Muscle layer of colon (tissue), 2 donors: ENCODE data around the gene SLC24A4.

Source experiments
- H3K27ac ChIP-seq: one replicate; pipeline ENCODE4 v1.7.0; 2013; ENCODE audit warnings: low read depth, mild to moderate bottlenecking, low read length, moderate library complexity
- H3K27me3 ChIP-seq, 2 donors: one replicate each; pipeline ENCODE4 v1.7.0; 2013; ENCODE audit warnings: low read length in 2 of 2, mild to moderate bottlenecking in 2 of 2; ENCODE audit not compliant: insufficient read depth in 2 of 2, control insufficient read depth in 1 of 2
- H3K36me3 ChIP-seq: one replicate; pipeline ENCODE4 v1.7.0; 2013; ENCODE audit warnings: mild to moderate bottlenecking, low read length; ENCODE audit not compliant: insufficient read depth
- H3K4me1 ChIP-seq: one replicate; pipeline ENCODE4 v1.7.0; 2013; ENCODE audit warnings: mild to moderate bottlenecking, low read length; ENCODE audit not compliant: insufficient read depth
- H3K4me3 ChIP-seq, 2 donors: one replicate each; pipeline ENCODE4 v1.7.0; 2013; ENCODE audit warnings: low read length in 2 of 2, low read depth in 1 of 2, mild to moderate bottlenecking in 1 of 2, moderate library complexity in 1 of 2
- H3K9ac ChIP-seq: one replicate; pipeline ENCODE4 v1.7.0; 2013; ENCODE audit warnings: low read length
- H3K9me3 ChIP-seq: one replicate; pipeline ENCODE4 v1.7.0; 2013; ENCODE audit warnings: mild to moderate bottlenecking, low read length
- donor health status: abdominal sarcoma.
- donor health status: Adenocarcinoma of cecum.

SLC24A4 gene

DNA sequence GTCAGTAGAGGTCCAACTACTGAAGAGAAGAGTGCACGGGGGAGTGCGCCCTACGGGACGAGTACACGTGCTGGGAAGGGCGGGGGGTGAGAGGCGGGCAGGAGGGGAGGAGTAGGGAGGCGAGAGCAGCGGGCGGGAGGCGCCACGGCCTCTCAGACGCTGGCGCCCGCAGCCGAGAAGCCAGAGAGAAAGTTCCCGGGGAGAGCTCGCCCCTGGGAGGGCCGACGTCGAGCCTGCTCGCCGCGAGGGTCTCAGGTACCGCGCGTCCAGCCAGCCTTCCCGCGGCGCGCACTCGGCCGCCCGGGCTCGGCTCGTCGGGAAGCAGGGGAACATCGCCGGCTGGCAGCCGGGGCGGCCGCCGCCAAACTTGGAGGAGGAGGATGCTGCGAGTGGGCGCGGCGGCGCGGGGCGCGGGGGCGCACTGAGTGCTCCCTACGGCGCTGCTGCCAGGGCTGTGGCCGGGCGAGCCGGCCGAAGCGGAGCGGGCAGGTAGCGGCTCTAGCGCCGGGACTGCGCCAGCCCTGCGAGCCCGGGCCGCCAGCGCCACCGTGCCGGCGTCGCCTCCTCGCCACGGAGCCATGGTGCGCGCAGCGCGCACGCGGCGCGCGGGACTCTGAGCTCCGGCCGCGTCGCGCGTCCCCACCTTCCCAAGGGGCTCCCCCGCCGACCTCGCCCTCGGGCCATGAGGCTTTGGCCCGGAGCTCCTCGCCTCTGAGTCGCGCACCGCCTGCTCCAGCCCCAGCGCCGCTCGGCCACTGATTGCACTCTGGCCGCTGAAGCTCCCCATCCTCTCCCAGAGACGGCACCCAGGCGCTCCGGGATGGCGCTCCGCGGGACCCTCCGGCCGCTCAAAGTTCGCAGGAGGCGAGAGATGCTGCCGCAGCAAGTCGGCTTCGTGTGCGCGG lies at the start of gene SLC24A4:
Gene SLC24A4, plus strand, starts transcription at position 155 of the 905 bp plus-strand sequence. Its CDS starts 666 bp downstream, at position 821.
- no peak within 1 kb of the TSS for H3K9ac ChIP-seq
- peak within 1 kb of the TSS in 1 of 2 donors; percentile 10 for H3K4me3 ChIP-seq
- H3K27me3 ChIP-seq = peaks cover 25 to 36% of the 10 kb centered on the region in 2 donors
- H3K36me3 ChIP-seq = no peaks in the 10 kb centered on the region
- no peaks in the 10 kb centered on the region for H3K9me3 ChIP-seq
- no peaks in the 10 kb centered on the region for H3K4me1 ChIP-seq
- H3K27ac ChIP-seq = no peak within 1 kb of the TSS

GRCh38 chr14:92273166-92273565 lies 49.8 kb upstream of the SLC24A4 start:
- H3K9me3 ChIP-seq = no peaks in the 10 kb centered on the region
- no peak overlapping the region for H3K27ac ChIP-seq
- peaks cover 0 to 4% of the 10 kb centered on the region in 2 donors for H3K27me3 ChIP-seq
- no peaks in the 10 kb centered on the region for H3K4me1 ChIP-seq
- H3K4me3 ChIP-seq = no peak overlapping the region
- H3K36me3 ChIP-seq = no peaks in the 10 kb centered on the region
- no peak overlapping the region for H3K9ac ChIP-seq

DNA sequence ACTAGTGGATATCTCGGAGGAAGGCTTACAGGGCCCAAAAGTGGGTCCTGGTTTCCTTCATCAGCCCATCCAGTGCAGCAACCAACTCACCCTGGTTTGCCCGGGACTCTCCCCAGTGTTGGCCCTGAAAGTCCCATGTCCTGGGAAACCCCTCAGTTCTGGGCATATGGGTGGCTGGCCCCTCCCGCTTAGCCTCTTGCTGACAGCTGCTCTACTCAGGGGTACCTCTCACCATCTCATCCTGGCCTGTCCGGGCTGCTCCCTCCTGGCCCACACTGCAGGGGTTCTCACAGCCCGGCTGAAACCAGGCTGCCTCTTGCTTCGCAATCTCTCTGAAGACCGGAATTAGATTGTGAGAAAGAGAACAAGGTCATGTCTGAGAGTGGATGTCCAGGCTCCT lies 48.9 kb upstream of the SLC24A4 start:
- Histone ChIP-seq H3K27ac (no peak overlapping the region), H3K4me3 (no peak overlapping the region), H3K4me1 (no peaks in the 10 kb centered on the region), H3K9me3 (no peaks in the 10 kb centered on the region), H3K36me3 (no peaks in the 10 kb centered on the region), H3K27me3 (peaks cover 0 to 4% of the 10 kb centered on the region in 2 donors), H3K9ac (no peak overlapping the region)

- no peak overlapping the region for H3K4me3 ChIP-seq
- no peak overlapping the region for H3K27ac ChIP-seq
- H3K9me3 ChIP-seq = no peaks in the 10 kb centered on the region
- peaks cover 0 to 4% of the 10 kb centered on the region in 2 donors for H3K27me3 ChIP-seq
- no peaks in the 10 kb centered on the region for H3K36me3 ChIP-seq
- H3K9ac ChIP-seq = no peak overlapping the region
- H3K4me1 ChIP-seq = no peaks in the 10 kb centered on the region
Measured at GRCh38 chr14:92276074-92276473, 46.9 kb upstream of the SLC24A4 start.

GRCh38 chr14:92277031-92277430 lies 45.9 kb upstream of the SLC24A4 start:
- no peaks in the 10 kb centered on the region for H3K36me3 ChIP-seq
- no peaks in the 10 kb centered on the region for H3K4me1 ChIP-seq
- H3K4me3 ChIP-seq = no peak overlapping the region
- H3K27me3 ChIP-seq = peaks cover 0 to 4% of the 10 kb centered on the region in 2 donors
- no peak overlapping the region for H3K9ac ChIP-seq
- H3K27ac ChIP-seq = no peak overlapping the region
- H3K9me3 ChIP-seq = no peaks in the 10 kb centered on the region

DNA sequence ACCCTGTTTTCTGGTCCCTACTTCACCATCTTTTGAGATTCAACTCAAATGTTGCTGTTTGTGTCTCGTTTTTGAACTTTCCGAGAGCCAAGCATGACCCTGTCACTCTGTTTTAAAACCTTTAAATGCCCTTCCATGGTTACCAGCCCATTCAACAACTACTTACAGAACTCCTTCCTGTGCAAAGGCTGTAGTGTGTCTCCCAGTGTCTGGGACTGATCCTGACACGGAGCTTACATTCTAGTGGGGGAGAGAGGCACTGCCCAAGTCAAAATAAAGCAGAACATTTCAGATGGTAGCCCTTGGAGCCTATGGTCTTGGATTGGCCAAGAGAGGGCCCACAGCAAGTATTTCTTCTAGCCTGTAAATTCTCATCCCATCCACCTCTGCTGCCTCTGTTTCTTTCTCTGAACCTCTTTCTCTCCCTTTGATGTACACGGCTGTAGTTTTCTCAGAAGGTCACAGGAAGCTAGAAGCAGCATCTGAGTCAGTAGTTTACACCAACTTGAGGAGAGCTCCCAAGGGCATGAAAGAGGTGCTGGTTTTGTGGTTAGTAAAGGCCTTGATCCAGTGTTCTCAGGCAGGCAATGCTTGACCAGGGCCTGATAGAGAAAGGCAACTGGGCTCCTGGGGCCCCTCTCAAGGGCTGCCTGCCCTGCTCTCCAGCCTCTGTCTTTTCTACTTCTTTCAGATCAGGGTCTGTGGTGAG lies 42.3 kb upstream of the SLC24A4 start:
- Histone ChIP-seq H3K9me3 (no peaks in the 10 kb centered on the region), H3K9ac (no peak overlapping the region), H3K36me3 (no peaks in the 10 kb centered on the region), H3K27me3 (no peaks in the 10 kb centered on the region), H3K4me1 (no peaks in the 10 kb centered on the region), H3K4me3 (no peak overlapping the region), H3K27ac (no peak overlapping the region)

DNA sequence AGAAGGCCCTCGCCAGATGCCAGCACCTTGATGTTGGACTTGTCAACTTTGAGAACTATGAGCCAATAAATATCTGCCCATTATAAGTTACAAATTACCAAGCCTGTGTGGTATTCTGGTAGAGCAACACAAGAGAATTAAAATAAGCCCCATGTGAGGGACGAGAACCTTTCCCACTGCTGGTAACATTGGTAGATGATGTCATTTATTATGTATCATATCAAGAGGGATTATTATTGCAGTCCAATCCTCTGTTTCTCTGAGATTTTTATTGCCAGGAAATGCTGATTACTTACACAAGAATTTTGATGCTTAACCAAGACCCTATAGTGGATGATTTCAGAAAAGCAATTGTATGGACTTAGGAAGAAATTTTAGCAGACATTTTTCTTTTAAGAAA lies 40.3 kb upstream of the SLC24A4 start:
- no peaks in the 10 kb centered on the region for H3K36me3 ChIP-seq
- H3K4me3 ChIP-seq = no peak overlapping the region
- H3K27ac ChIP-seq = no peak overlapping the region
- peaks cover 0 to under 1% of the 10 kb centered on the region in 2 donors for H3K27me3 ChIP-seq
- no peaks in the 10 kb centered on the region for H3K4me1 ChIP-seq
- no peaks in the 10 kb centered on the region for H3K9me3 ChIP-seq
- no peak overlapping the region for H3K9ac ChIP-seq

DNA sequence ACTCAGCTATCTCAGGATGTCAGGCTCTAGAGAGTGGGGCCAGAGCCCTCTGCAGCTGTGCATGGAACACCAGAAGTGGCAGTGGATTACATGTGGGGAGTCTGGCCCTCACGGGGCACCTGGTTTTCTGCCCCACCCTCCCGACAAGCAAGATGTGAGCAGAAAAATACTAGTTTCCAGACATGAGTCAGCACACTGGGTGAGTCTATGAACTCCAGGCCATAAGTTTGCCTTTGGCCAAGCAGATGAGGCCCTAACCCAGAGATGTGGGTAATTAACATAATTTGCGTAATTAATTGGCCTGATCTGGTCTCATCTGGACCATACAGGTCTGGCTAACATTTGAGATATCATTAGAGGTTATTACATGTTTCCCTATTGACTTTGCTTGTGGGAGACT lies 37.7 kb upstream of the SLC24A4 start:
- Histone ChIP-seq H3K4me1 (no peaks in the 10 kb centered on the region), H3K9ac (no peak overlapping the region), H3K27ac (no peak overlapping the region), H3K9me3 (no peaks in the 10 kb centered on the region), H3K4me3 (no peak overlapping the region), H3K27me3 (peaks cover 0 to 10% of the 10 kb centered on the region in 2 donors), H3K36me3 (no peaks in the 10 kb centered on the region)

- Histone ChIP-seq H3K36me3 (no peaks in the 10 kb centered on the region), H3K9me3 (no peaks in the 10 kb centered on the region), H3K4me3 (no peak overlapping the region), H3K9ac (no peak overlapping the region), H3K4me1 (no peaks in the 10 kb centered on the region), H3K27me3 (peaks cover 0 to 10% of the 10 kb centered on the region in 2 donors), H3K27ac (no peak overlapping the region)
Measured at GRCh38 chr14:92287987-92288386, 35.0 kb upstream of the SLC24A4 start.

- Histone ChIP-seq H3K9ac (no peak overlapping the region), H3K27me3 (peaks cover 0 to 10% of the 10 kb centered on the region in 2 donors), H3K36me3 (no peaks in the 10 kb centered on the region), H3K9me3 (no peaks in the 10 kb centered on the region), H3K27ac (no peak overlapping the region), H3K4me3 (no peak overlapping the region), H3K4me1 (no peaks in the 10 kb centered on the region)
Measured at GRCh38 chr14:92288994-92289660, 33.8 kb upstream of the SLC24A4 start.

DNA sequence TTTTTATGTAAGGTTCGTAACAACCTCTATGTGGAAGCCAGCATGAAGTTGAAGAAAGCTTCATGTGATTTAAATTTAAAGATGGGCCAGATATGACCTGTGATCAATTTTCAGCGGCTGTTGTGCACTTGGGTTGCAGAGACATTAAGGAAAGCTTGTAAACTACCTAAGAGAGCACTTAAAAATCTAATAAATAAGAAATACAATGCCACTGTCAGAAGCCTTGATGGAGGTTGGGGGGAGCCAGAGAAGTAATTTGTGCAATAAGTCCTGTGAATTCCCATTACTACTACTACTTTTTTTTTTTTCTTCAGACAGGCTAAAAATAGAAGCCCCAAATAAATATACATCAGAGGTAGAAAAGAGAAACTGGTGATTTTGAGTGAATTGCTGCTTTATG lies 30.3 kb upstream of the SLC24A4 start:
- H3K4me3 ChIP-seq = no peak overlapping the region
- no peaks in the 10 kb centered on the region for H3K4me1 ChIP-seq
- no peak overlapping the region for H3K27ac ChIP-seq
- H3K27me3 ChIP-seq = peaks cover 0 to 10% of the 10 kb centered on the region in 2 donors
- H3K9me3 ChIP-seq = no peaks in the 10 kb centered on the region
- no peaks in the 10 kb centered on the region for H3K36me3 ChIP-seq
- H3K9ac ChIP-seq = no peak overlapping the region
